HG02759 (cell line): Measurements from ENCODE around the gene CHST11.

Source experiments
- ATAC-seq: cut with Tn5 transposase; IDR thresholded peaks from one replicate; pipeline ENCODE4 v1.9.1; 2021; ENCODE audit warnings: mild to moderate bottlenecking, moderate library complexity; ENCODE audit not compliant: unreplicated experiment

Gene CHST11

GRCh38 chr12:104577581-104577981, 120.8 kb downstream of the CHST11 start:
- no peak for ATAC-seq

- no peak for ATAC-seq
These were observed 121.7 kb downstream of the CHST11 start for GRCh38 chr12:104578453-104578852.

- ATAC-seq = peak; percentile 45
These were observed 123.2 kb downstream of the CHST11 start for GRCh38 chr12:104579718-104580495.

GRCh38 chr12:104581005-104581570, 124.3 kb downstream of the CHST11 start:
- ATAC-seq = no peak

GRCh38 chr12:104582739-104583138, 126.0 kb downstream of the CHST11 start:
- peak; percentile 79 for ATAC-seq

GRCh38 chr12:104583301-104583700, 126.6 kb downstream of the CHST11 start:
- ATAC-seq = peak; percentile 36

GRCh38 chr12:104585448-104586055, 128.8 kb downstream of the CHST11 start:
- ATAC-seq = no peak

GRCh38 chr12:104586351-104586919, 129.7 kb downstream of the CHST11 start:
- no peak for ATAC-seq

- no peak for ATAC-seq
These were observed 131.5 kb downstream of the CHST11 start for GRCh38 chr12:104588047-104588920.

GRCh38 chr12:104588921-104589590, 132.3 kb downstream of the CHST11 start:
- no peak for ATAC-seq

GRCh38 chr12:104590022-104590421, 133.3 kb downstream of the CHST11 start:
- no peak for ATAC-seq

GRCh38 chr12:104591257-104591885, 134.6 kb downstream of the CHST11 start:
- ATAC-seq = no peak

GRCh38 chr12:104593482-104593881, 136.7 kb downstream of the CHST11 start:
- no peak for ATAC-seq

GRCh38 chr12:104596134-104596799, 139.5 kb downstream of the CHST11 start:
- no peak for ATAC-seq

- ATAC-seq = no peak
These were observed 140.4 kb downstream of the CHST11 start for GRCh38 chr12:104596898-104597843.

- no peak for ATAC-seq
These were observed 141.9 kb downstream of the CHST11 start for GRCh38 chr12:104598342-104599271.
